ENCODE measurements around the gene AIP.

Gene AIP

DNA sequence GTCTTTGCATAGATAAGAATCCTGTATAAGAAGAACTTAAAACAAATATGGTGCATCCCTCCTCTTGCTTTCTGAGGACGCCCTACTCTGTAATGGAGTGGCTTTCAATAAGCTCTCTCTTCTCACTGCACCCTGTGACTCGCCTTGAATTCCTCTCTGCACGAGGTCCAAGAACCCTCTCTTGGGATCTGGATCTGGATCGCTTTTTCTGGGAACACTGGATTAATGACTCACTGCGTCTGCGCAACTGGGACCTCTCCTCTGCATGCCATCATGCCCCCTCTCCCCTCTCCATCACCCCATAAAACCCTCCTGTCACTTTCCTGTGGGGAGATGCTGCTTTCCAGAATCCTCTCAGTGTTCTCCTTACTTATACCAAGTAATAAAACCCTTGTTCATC is 55.5 kb downstream of the AIP start:
- no peak for DNase-seq

- no peak for DNase-seq
Measured at GRCh38 chr11:67538823-67539505, 56.1 kb downstream of the AIP start.

GRCh38 chr11:67539550-67539949 is 56.7 kb downstream of the AIP start:
- peak; percentile 28 for DNase-seq

All from RPMI8226 (cell line).